Measurements from ENCODE around the gene CDH23. TPM values are rescaled to one million over a fixed set of nuclear protein-coding genes. Genes with fewer than 3 reads are reported as not detected.
A peak's percentile ranks its signal among the peaks of the same experiment; 100 is the strongest.

The CDH23 gene
- total and polyA plus RNA-seq, 9 of the 15 experiments (the other 6 are each of a cell fraction or from before 2014, with no cell fraction given) = 0.18 to 1.2 (median 0.47) TPM

GRCh38 chr10:71569775-71570588 is 173.3 kb downstream of the CDH23 start (continued):
- no peak for TF ChIP-seq ZNF354B (CRISPR knock-in tag; IDR thresholded peaks at IDR 0.05)
- no peak for TF ChIP-seq NFATC3 (IDR thresholded peaks at IDR 0.05)
- TF ChIP-seq, protein P1, sequence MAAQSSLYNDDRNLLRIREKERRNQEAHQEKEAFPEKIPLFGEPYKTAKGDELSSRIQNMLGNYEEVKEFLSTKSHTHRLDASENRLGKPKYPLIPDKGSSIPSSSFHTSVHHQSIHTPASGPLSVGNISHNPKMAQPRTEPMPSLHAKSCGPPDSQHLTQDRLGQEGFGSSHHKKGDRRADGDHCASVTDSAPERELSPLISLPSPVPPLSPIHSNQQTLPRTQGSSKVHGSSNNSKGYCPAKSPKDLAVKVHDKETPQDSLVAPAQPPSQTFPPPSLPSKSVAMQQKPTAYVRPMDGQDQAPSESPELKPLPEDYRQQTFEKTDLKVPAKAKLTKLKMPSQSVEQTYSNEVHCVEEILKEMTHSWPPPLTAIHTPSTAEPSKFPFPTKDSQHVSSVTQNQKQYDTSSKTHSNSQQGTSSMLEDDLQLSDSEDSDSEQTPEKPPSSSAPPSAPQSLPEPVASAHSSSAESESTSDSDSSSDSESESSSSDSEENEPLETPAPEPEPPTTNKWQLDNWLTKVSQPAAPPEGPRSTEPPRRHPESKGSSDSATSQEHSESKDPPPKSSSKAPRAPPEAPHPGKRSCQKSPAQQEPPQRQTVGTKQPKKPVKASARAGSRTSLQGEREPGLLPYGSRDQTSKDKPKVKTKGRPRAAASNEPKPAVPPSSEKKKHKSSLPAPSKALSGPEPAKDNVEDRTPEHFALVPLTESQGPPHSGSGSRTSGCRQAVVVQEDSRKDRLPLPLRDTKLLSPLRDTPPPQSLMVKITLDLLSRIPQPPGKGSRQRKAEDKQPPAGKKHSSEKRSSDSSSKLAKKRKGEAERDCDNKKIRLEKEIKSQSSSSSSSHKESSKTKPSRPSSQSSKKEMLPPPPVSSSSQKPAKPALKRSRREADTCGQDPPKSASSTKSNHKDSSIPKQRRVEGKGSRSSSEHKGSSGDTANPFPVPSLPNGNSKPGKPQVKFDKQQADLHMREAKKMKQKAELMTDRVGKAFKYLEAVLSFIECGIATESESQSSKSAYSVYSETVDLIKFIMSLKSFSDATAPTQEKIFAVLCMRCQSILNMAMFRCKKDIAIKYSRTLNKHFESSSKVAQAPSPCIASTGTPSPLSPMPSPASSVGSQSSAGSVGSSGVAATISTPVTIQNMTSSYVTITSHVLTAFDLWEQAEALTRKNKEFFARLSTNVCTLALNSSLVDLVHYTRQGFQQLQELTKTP (IDR thresholded peaks at IDR 0.05; ENCODE audit: low read depth in 1 of 2, partially characterized antibody in 2 of 2) = no peak
- TF ChIP-seq SRSF7 (optimal IDR thresholded peaks at IDR 0.05; ENCODE audit: low read depth, low read length) = no peak
- no peak for TF ChIP-seq CCAR2 (IDR thresholded peaks at IDR 0.05; ENCODE audit: low read depth, low read length)
- TF ChIP-seq ZSCAN32 (CRISPR knock-in tag; IDR thresholded peaks at IDR 0.05) = no peak
- no peak for TF ChIP-seq MCM3 (IDR thresholded peaks at IDR 0.05)
- TF ChIP-seq CBX3 (IDR thresholded peaks at IDR 0.05; ENCODE audit: borderline replicate concordance in 1 of 2, low read length in 2 of 2) = 0 out of 3 replicates have a peak, but pooled peaks of 1 of the 2 experiments have one; percentile 26
- no peak for TF ChIP-seq ZNF408 (CRISPR knock-in tag; IDR thresholded peaks at IDR 0.05; ENCODE audit: low read depth)
- TF ChIP-seq ZNF398 (CRISPR knock-in tag; IDR thresholded peaks at IDR 0.05) = no peak
- TF ChIP-seq SNAPC5 (CRISPR knock-in tag; IDR thresholded peaks at IDR 0.05) = no peak
- no peak for TF ChIP-seq BDP1 (IDR thresholded peaks at IDR 0.05; ENCODE audit: insufficient read depth, insufficient read length)
- no peak for TF ChIP-seq TAF1 (IDR thresholded peaks at IDR 0.05; ENCODE audit: control insufficient read depth, extremely low read depth, insufficient read depth, low read length, severe bottlenecking)
- TF ChIP-seq TARDBP (IDR thresholded peaks at IDR 0.05) = no peak
